ENCODE measurements around the gene GTPBP3.

The GTPBP3 gene

DNA sequence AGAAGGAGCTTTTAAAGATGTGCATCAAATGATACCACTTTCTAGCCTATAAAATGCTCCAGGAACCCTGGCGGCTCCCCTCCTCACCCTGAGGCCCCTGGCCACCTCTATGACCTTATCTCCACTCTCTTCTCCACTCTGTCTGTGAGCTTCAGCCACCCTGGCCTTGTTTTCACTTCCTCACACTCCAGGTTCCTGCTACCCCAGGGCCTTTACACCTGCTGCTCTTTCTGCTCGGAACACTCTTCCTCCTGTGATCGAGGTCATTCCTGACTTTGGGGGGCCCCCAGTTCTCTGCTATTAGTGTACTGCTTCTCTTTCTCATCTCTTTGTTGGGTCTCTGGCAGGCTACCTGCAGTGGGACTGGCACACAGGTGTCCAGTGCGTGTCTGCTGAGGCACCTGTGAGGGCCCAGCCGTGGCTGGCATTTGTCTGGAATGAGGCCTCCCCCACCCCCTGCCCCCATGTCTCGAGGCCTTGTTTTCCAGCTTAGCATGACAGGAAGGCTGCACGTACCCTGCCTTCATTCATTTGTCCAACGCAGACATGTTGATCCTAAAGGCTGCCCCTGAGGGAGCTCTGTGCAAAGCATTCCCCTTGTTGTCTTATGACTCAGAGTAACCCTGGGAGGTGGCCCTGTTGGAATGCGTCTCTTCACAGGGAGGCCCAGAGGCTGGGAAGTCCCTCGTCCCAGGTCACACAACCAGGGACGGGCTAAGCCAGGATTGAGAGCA, 25.7 kb upstream of the GTPBP3 start:
- Histone ChIP-seq H3K79me2 (ENCODE audit: insufficient read depth, low read length) (peaks cover 62% of the 10 kb centered on the region), H3K9ac (ENCODE audit: low read depth, low read length) (no peak overlapping the region), H3K36me3 (ENCODE audit: insufficient read depth, low read length) (peaks cover 49% of the 10 kb centered on the region), H2AFZ (ENCODE audit: low read depth, low read length) (no peak overlapping the region), H3K27me3 (ENCODE audit: insufficient read depth, low read length, poor library complexity) (no peaks in the 10 kb centered on the region), H4K20me1 (ENCODE audit: insufficient read depth, low read length) (peaks cover 47% of the 10 kb centered on the region), H3K4me3 (ENCODE audit: low read depth in 1 of 2, low read length in 2 of 2) (no peak overlapping the region), H3K27ac (ENCODE audit: low read length) (no peak overlapping the region), H3K4me2 (ENCODE audit: insufficient read depth, low read length) (peak overlapping the region; percentile 10; the same call in 1 of the 2 replicates), H3K9me3 (ENCODE audit: insufficient read depth, low read length, severe bottlenecking) (no peaks in the 10 kb centered on the region), H3K4me1 (ENCODE audit: insufficient read depth, low read length) (peaks cover 50% of the 10 kb centered on the region)
- DNase-seq: no peak
- no peak for TF ChIP-seq EZH2 (IDR thresholded peaks at IDR 0.05; ENCODE audit: borderline replicate concordance, low read depth, low read length, severe bottlenecking)
- TF ChIP-seq, protein P1, sequence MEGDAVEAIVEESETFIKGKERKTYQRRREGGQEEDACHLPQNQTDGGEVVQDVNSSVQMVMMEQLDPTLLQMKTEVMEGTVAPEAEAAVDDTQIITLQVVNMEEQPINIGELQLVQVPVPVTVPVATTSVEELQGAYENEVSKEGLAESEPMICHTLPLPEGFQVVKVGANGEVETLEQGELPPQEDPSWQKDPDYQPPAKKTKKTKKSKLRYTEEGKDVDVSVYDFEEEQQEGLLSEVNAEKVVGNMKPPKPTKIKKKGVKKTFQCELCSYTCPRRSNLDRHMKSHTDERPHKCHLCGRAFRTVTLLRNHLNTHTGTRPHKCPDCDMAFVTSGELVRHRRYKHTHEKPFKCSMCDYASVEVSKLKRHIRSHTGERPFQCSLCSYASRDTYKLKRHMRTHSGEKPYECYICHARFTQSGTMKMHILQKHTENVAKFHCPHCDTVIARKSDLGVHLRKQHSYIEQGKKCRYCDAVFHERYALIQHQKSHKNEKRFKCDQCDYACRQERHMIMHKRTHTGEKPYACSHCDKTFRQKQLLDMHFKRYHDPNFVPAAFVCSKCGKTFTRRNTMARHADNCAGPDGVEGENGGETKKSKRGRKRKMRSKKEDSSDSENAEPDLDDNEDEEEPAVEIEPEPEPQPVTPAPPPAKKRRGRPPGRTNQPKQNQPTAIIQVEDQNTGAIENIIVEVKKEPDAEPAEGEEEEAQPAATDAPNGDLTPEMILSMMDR (IDR thresholded peaks at IDR 0.05; ENCODE audit: borderline replicate concordance, extremely low read depth, low read length, poor library complexity, severe bottlenecking): no peak
- no peak for ATAC-seq (ENCODE audit: insufficient read depth, low read depth)

DNA sequence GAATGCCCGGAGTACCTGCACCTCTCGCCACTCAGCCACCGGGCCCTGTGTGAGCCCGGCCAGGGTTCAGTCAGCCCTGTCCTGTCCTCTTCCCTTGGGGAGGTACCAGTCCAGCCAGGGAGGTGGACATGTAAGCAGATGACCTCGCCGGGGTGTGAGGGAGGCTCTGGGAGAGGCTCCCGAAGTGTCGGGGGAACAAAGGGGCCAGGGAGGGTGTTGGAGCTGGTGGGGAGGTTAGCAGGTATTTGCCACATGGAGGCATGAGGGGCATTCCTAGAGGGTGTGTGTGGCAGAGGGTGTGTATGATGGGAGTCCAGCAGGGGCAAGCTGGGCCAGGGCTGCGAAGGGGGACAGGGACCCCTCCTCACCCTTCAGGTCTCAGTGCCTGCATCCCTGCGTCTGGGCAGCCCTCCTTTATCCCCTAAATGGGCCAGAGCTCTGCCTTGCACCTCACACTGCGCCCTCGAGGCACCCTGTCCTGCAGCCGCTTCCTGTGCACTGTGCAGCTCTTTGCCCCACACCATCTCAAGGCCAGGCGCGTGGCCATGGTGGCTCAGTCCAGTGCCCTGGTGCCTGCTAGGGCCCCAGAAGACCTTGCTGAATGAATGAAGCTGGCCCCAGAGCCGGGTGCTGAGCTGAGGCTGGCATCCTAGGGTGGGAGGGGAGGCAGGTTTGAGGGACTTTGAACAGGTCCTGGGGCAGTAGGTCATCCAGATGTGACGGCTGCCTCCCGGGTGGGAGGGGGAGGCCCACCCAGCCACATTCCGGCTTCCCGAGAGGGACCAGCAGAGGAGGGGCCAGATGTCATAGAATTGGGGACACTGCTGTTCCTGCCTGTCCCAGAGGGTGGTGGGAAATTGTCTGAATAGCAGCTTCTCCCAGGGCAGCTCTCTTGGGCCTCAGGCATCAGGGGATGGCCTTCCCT, 24.9 kb upstream of the GTPBP3 start:
- no peak for TF ChIP-seq EZH2 (IDR thresholded peaks at IDR 0.05; ENCODE audit: borderline replicate concordance, low read depth, low read length, severe bottlenecking)
- TF ChIP-seq, protein P1 (IDR thresholded peaks at IDR 0.05; ENCODE audit: borderline replicate concordance, extremely low read depth, low read length, poor library complexity, severe bottlenecking): no peak
- no peak overlapping the region for H3K9ac ChIP-seq (ENCODE audit: low read depth, low read length)
- DNase-seq: no peak
- H3K4me1 ChIP-seq (ENCODE audit: insufficient read depth, low read length): peaks cover 42% of the 10 kb centered on the region
- H2AFZ ChIP-seq (ENCODE audit: low read depth, low read length): no peak overlapping the region
- no peaks in the 10 kb centered on the region for H3K27me3 ChIP-seq (ENCODE audit: insufficient read depth, low read length, poor library complexity)
- no peak overlapping the region for H3K4me3 ChIP-seq (ENCODE audit: low read depth in 1 of 2, low read length in 2 of 2)
- H3K79me2 ChIP-seq (ENCODE audit: insufficient read depth, low read length): peaks cover 54% of the 10 kb centered on the region
- peaks cover 47% of the 10 kb centered on the region for H4K20me1 ChIP-seq (ENCODE audit: insufficient read depth, low read length)
- H3K27ac ChIP-seq (ENCODE audit: low read length): no peak overlapping the region
- no peak for ATAC-seq (ENCODE audit: insufficient read depth, low read depth)
- H3K4me2 ChIP-seq (ENCODE audit: insufficient read depth, low read length): no peak overlapping the region
- no peaks in the 10 kb centered on the region for H3K9me3 ChIP-seq (ENCODE audit: insufficient read depth, low read length, severe bottlenecking)
- H3K36me3 ChIP-seq (ENCODE audit: insufficient read depth, low read length): peaks cover 49% of the 10 kb centered on the region

DNA sequence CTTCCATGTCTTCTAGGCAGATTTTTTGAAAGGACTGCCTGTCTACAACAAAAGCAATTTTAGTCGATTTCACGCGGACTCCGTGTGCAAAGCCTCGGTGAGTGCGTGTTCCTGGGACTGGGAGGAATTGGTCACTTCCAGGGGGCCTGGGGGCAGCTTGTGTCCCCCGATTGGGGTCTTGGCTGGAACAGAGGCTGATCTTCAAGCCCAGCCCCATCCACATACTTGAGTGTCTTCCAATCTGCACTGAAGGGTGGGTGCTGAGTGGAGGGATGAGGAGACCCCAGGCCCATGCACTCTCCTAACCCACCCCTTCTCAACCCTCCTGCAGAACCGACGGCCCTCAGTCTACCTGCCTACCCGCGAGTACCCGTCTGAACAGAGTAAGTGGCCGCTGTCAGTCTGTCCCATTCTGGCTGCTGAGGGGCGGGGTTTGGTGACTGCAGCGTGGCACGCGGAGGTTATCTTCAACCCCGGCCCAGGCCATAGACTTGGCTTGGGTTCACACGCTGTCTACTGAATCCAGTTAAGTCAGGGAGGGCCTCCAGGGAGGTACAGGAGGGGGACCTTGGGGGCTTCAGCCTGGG, 23.3 kb upstream of the GTPBP3 start:
- H3K9ac ChIP-seq (ENCODE audit: low read depth, low read length): no peak overlapping the region
- ATAC-seq (ENCODE audit: insufficient read depth, low read depth) (no peak), DNase-seq (no peak)
- H3K79me2 ChIP-seq (ENCODE audit: insufficient read depth, low read length): peaks cover 45% of the 10 kb centered on the region
- H3K4me2 ChIP-seq (ENCODE audit: insufficient read depth, low read length): no peak overlapping the region
- peaks cover 26% of the 10 kb centered on the region for H3K4me1 ChIP-seq (ENCODE audit: insufficient read depth, low read length)
- no peak overlapping the region for H3K27ac ChIP-seq (ENCODE audit: low read length)
- peaks cover 47% of the 10 kb centered on the region for H4K20me1 ChIP-seq (ENCODE audit: insufficient read depth, low read length)
- H3K9me3 ChIP-seq (ENCODE audit: insufficient read depth, low read length, severe bottlenecking): no peaks in the 10 kb centered on the region
- no peak overlapping the region for H2AFZ ChIP-seq (ENCODE audit: low read depth, low read length)
- TF ChIP-seq, protein P1 (IDR thresholded peaks at IDR 0.05; ENCODE audit: borderline replicate concordance, extremely low read depth, low read length, poor library complexity, severe bottlenecking): no peak
- TF ChIP-seq EZH2 (IDR thresholded peaks at IDR 0.05; ENCODE audit: borderline replicate concordance, low read depth, low read length, severe bottlenecking): no peak
- no peaks in the 10 kb centered on the region for H3K27me3 ChIP-seq (ENCODE audit: insufficient read depth, low read length, poor library complexity)
- no peak overlapping the region for H3K4me3 ChIP-seq (ENCODE audit: low read depth in 1 of 2, low read length in 2 of 2)
- peaks cover 53% of the 10 kb centered on the region for H3K36me3 ChIP-seq (ENCODE audit: insufficient read depth, low read length)

Measured in DND-41 (cell line).